Progenitor cell of endocrine pancreas (in vitro differentiated cells): ENCODE measurements around the gene INTS13. TPM values are rescaled to one million over a fixed set of nuclear protein-coding genes. Genes with fewer than 3 reads are reported as not detected.
A peak's percentile ranks its signal among the peaks of the same experiment; 100 is the strongest.

Experiments used
- DNase-seq: peaks from one replicate; pipeline ENCODE4 v3.0.0; 2021; ENCODE audit warnings: low spot score; ENCODE audit not compliant: unreplicated experiment
- H3K27ac Mint-ChIP-seq: 2 replicates; pipeline ENCODE4 v1.8.0; 2021; ENCODE audit warnings: mild to moderate bottlenecking, moderate library complexity, mixed read lengths
- H3K27me3 Mint-ChIP-seq: 2 replicates; pipeline ENCODE4 v1.8.0; 2021; ENCODE audit warnings: mixed read lengths
- H3K36me3 Mint-ChIP-seq: 2 replicates; pipeline ENCODE4 v1.8.0; 2022; ENCODE audit warnings: mixed read lengths; ENCODE audit not compliant: insufficient read depth
- H3K4me1 Mint-ChIP-seq: 2 replicates; pipeline ENCODE4 v1.8.0; 2021; ENCODE audit warnings: low read depth, mixed read lengths
- H3K4me3 Mint-ChIP-seq: 2 replicates; pipeline ENCODE4 v1.8.0; 2021; ENCODE audit warnings: low read depth, mild to moderate bottlenecking, moderate library complexity, mixed read lengths
- H3K9me3 Mint-ChIP-seq: 2 replicates; pipeline ENCODE4 v1.8.0; 2021; ENCODE audit warnings: low read depth, mixed read lengths
- CTCF ChIP-seq: fragments of 200-600 bp; sonication (generic); IDR thresholded peaks from one replicate; pipeline ENCODE4 v1.5.0; 2021; ENCODE audit warnings: antibody characterized with exemption, mild to moderate bottlenecking; ENCODE audit not compliant: unreplicated experiment
- total RNA-seq: library from RNA; stranded (reverse); gene quantifications from 2 replicates; pipeline ENCODE4 v1.2.1, GENCODE V29; 2021

The INTS13 gene
- total RNA-seq, 1 donor from 2014 or later = 36.3 TPM

GRCh38 chr12:26936559-26937442 is 980 bp downstream of the INTS13 start:
- DNase-seq = no peak
- Mint-ChIP-seq H3K4me3 (peak overlapping the region; percentile 97), H3K9me3 (no peaks in the 10 kb centered on the region), H3K4me1 (peaks cover 42% of the 10 kb centered on the region), H3K27me3 (no peaks in the 10 kb centered on the region), H3K36me3 (peaks cover 4% of the 10 kb centered on the region), H3K27ac (peak overlapping the region; percentile 100)
- no peak for TF ChIP-seq CTCF

GRCh38 chr12:26935636-26936378 is 2.0 kb downstream of the INTS13 start:
- Mint-ChIP-seq H3K36me3 (peaks cover 5% of the 10 kb centered on the region), H3K4me1 (peaks cover 37% of the 10 kb centered on the region), H3K4me3 (no peak overlapping the region), H3K27me3 (no peaks in the 10 kb centered on the region), H3K9me3 (no peaks in the 10 kb centered on the region), H3K27ac (no peak overlapping the region)
- no peak for TF ChIP-seq CTCF
- DNase-seq = no peak

GRCh38 chr12:26929590-26929989 is 8.2 kb downstream of the INTS13 start:
- DNase-seq = no peak
- Mint-ChIP-seq H3K4me3 (no peak overlapping the region), H3K36me3 (peaks cover 29% of the 10 kb centered on the region), H3K4me1 (no peaks in the 10 kb centered on the region), H3K27ac (peak overlapping the region; percentile 51), H3K9me3 (no peaks in the 10 kb centered on the region), H3K27me3 (no peaks in the 10 kb centered on the region)
- TF ChIP-seq CTCF = no peak

- no peak for DNase-seq
- peaks cover 29% of the 10 kb centered on the region for H3K36me3 Mint-ChIP-seq
Observed at GRCh38 chr12:26928661-26929060, 9.1 kb downstream of the INTS13 start.

More at GRCh38 chr12:26928661-26929060, 9.1 kb downstream of the INTS13 start:
- no peak for TF ChIP-seq CTCF
- no peak overlapping the region for H3K27ac Mint-ChIP-seq
- no peaks in the 10 kb centered on the region for H3K4me1 Mint-ChIP-seq
- H3K27me3 Mint-ChIP-seq = no peaks in the 10 kb centered on the region
- H3K9me3 Mint-ChIP-seq = no peaks in the 10 kb centered on the region
- H3K4me3 Mint-ChIP-seq = no peak overlapping the region
